HG03442 (cell line): ENCODE data around the gene DNHD1.

Source experiments
- ATAC-seq: cut with Tn5 transposase; IDR thresholded peaks from one replicate; pipeline ENCODE4 v1.9.1; 2021; ENCODE audit warnings: mild to moderate bottlenecking, moderate library complexity; ENCODE audit not compliant: unreplicated experiment

Gene DNHD1

DNA sequence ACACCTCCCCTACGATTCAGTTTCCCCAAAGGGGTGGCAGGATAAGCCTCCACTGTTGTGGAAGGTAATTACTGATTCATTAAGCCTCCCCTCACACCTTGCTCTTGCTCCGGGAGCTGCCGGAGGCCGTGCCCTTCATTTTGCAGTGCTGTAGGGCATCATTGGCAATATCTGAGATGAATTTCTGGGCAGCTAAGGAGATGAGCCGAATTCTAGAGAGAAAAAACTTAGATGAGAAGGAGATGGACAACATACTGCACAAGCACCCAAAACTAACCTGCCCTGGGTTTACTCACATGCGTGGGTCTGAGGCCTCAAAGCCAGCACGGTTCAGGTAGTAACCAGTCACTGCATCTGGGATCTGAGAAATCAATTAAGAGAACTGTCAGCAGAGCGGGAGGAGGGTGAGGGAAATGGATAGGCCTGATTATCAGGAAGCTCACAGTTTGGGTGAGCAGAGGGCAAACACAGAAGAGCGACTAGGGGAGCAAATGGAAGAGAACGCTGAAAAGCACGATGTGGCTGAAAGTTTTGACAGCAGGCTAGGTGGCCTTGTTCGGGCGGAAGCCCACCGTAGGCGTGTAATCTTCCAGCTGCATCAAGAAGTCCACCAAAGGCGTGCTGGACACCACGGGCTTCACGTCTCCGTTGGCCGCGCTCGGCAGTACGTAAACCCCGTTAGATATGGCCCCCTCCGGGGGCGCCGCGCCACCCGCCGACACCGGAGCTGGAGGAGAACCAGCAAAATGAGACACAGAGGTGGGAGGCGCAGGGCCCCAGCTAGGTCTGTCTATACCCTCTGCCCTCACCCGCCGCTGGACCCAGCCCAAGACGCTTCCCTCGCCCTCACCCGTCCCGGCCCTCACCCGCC lies 114.2 kb downstream of the DNHD1 start:
- no peak for ATAC-seq

DNA sequence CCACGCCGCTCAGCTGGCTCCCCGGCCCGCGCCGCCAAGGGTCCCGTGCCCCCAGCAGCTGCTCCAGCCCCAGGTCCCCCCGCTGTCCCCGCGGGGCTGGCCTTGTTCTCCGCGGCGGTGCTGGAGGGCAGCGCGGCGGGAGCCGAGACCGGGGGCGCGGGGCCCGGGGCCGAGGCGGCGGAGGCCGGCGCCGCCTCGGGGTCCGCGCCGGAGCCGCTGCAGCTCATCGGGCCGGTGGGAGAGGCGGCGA lies 114.8 kb downstream of the DNHD1 start:
- ATAC-seq, result peak; percentile 9

DNA sequence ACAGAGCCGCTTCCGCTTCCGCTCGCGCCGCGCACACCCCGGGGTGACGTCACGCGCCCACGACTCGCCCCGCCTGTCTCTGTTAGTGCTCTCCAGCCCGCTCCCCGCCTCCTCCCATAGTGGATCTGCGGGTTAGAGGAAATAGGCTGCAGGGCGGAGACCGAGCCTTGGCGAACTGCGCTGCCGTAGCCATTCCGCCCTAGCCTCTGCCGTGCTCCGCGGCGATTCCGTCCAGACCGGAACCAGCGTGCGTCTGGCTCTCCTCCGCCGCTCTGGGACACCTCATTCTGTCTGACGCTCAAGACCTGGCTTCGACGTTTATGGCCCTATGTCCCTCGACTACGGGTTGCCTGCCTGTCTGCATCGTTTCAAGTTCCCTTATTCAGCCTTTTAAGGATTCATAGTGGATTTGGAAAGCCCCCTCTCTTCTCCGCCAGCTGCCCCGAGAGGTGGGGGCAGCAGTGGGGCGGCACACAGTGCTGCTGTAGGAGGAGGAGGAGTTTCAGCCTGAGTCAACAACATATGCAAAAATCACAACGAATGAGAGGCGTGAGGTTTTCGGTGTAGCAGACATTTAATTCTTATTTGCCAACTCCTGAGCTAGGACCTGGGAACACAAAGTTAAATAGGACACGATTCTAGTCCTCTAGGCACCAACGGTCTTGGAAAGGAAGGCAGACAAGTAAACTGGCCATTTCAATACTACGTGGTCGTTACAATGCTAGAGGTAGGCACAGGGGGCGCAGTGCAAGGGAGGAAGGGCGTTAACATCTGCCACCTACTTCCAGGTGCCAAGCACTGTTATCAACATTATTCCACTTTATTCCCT lies 115.3 kb downstream of the DNHD1 start, which contains the start of gene TAF10:
TSS of gene TAF10 (minus strand) at position 4 of the 829 bp plus-strand sequence. CDS start 27 bp downstream, outside the sequence.
- ATAC-seq, result peak; percentile 87

GRCh38 chr11:6613496-6613895 lies 116.4 kb downstream of the DNHD1 start:
- no peak for ATAC-seq

DNA sequence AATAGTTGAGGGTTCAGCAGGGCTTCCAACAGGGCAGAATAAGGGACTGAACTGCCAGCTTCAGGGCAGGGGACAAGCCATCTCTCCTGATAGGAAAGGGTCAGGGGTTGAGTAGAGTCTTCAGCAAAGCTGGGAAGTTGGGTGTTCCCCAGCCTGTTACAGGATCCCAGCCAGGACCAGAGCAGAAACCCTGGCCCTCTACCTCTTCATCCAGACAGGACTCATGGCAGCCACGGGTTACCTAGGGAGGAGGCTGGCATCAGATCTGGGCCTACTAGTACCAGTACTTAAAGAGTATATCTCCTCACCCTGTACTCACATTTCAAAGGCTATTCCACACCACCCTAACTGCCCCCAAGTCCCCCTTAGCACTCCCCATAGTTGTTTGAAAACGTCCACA lies 117.4 kb downstream of the DNHD1 start:
- no peak for ATAC-seq

DNA sequence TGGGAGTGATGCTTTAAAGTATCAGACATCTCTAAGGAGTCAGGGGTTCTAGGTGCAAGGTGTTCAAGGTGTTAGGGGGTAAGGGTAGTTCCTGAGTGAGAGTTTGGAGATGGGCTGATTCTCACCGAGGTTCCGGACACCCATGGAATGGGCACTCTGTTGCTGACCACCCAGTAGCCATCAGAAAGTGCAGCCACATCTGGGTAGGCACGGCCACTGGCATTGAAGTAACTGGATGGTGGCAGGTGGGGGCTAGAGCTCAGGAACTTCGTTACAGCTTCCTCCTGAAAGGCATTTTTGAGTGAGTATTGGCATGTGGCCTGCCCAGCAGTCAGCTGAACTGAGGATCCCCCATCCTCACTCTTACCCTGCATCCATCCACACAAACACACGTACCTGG lies 118.0 kb downstream of the DNHD1 start:
- ATAC-seq, result no peak

DNA sequence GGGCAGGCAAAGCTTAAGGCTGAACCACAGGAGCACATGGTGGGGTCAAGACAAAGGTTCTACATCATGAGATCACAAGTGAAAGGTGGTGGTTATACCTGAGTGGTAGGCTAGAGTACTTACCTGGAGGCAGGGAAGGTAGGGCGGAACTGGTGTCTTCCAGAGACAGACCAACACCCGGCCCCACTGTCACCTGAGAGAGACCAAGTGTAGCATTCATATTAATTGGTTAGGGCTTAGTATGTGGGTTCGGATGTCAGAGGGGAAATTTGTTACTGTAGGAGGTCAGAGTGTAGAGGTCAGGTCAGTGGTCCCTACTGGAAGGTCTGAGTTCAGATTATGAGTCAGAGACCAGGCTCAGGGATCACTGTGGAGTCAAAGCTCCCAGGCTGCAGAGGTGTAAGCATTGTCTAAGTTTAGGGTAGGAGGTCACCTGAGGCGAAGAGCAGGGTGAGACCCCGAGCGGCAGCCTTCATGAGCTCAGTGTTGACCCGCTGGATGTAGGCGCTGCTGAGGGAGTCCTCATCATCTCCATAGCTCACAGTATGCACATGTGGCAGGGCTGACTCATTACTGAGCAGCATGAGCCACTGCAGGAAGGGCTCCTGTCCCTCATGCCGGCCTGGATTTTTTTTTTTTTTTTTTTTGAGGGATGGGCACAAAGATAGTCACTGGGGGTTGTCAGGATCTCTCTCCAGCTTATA lies 119.0 kb downstream of the DNHD1 start:
- ATAC-seq, result no peak

GRCh38 chr11:6616596-6617250 lies 119.6 kb downstream of the DNHD1 start:
- no peak for ATAC-seq

DNA sequence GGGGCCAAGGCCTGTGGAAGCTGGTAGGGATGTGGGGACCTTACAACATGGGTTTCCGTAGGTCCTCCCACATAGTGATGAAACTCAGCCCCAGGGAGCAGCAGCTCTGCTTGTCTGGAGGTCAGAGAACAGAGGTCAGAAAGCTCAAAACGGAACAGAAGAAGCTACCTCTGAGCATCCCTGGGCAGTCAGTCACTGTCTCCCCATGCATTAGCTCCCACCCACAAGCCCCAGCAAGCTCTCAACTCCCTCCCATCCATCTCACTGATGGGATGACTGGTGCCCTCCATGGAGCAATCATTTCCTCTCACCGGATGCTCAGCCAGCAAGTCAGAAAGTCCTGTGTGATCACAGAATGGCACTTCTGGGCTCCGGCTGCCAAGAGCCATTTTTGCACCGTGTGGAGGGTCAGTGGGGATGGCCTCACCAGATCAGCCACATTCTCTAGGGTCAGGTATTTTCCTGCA lies 120.3 kb downstream of the DNHD1 start:
- ATAC-seq, result no peak

- ATAC-seq, result no peak
Measured at GRCh38 chr11:6618117-6619003, 121.3 kb downstream of the DNHD1 start.

- ATAC-seq, result peak; percentile 98
Measured at GRCh38 chr11:6619004-6619745, 122.1 kb downstream of the DNHD1 start, which contains the start of gene TPP1. TPP1 (minus strand) TSS chr11:6619422; CDS start chr11:6619400, 22 bp downstream.

GRCh38 chr11:6620636-6621035 lies 123.6 kb downstream of the DNHD1 start:
- ATAC-seq, result no peak
